ENCODE measurements around the gene LILRA5. TPM values are rescaled to one million over a fixed set of nuclear protein-coding genes. Genes with fewer than 3 reads are reported as not detected.

Gene LILRA5
- total and polyA plus RNA-seq, 2 of the 8 experiments (the other 6 are each of a cell fraction or from before 2014, with no cell fraction given) = not detected

DNA sequence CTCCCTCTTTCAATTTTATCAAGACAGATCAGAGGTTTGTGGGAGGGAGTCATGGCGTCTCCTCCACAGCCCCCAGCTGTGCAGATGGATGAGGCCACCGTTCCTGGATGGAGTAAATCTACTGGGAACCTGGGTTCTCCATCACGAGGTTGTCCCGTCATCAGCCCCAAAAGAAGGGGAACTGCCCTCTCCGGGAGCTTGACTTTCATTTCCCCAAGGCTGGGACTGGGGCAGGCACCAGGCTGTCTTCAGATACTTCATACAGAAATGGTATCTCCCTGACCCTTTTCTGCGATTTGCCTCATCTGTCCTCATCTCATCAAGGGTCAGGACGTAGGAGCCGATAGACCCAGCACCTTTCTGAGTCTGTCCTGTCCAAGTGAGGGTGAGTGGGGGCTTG is 41.9 kb downstream of the LILRA5 start:
- H3K9ac ChIP-seq (replicated peaks in 1 of 4; ENCODE audit: extremely low read depth in 1 of 4, low read depth in 3 of 4, low read length in 3 of 4) = no peak overlapping the region
- H2BK12ac ChIP-seq (ENCODE audit: low read depth, low read length) = no peak overlapping the region
- H2AFZ ChIP-seq (ENCODE audit: low read length) = no peak overlapping the region
- no peak overlapping the region for H2BK120ac ChIP-seq (replicated peaks; ENCODE audit: low read depth, low read length)
- no peak overlapping the region for H3K56ac ChIP-seq (replicated peaks; ENCODE audit: insufficient read length, low read depth, low read length)
- no peak overlapping the region for H3K4me2 ChIP-seq (ENCODE audit: insufficient read depth in 1 of 2, low read depth in 2 of 2, low read length in 2 of 2)
- H3K36me3 ChIP-seq (ENCODE audit: control insufficient read depth in 2 of 4, insufficient read depth in 4 of 4, low read length in 3 of 4) = no peaks in the 10 kb centered on the region
- no peak overlapping the region for H2BK15ac ChIP-seq (ENCODE audit: low read length)
- no peaks in the 10 kb centered on the region for H3K27me3 ChIP-seq (replicated peaks in 1 of 4; ENCODE audit: control insufficient read depth in 3 of 4, extremely low read depth in 1 of 4, insufficient read depth in 3 of 4, low read length in 3 of 4)
- no peak overlapping the region for H2AK5ac ChIP-seq (ENCODE audit: low read depth, low read length)
- H3K4me3 ChIP-seq (ENCODE audit: extremely low read depth in 1 of 4, insufficient read depth in 2 of 4, low read depth in 3 of 4, low read length in 4 of 4) = no peak overlapping the region
- H3K27ac ChIP-seq (ENCODE audit: low read depth, low read length) = no peak overlapping the region
- H3K79me1 ChIP-seq (ENCODE audit: low read depth, low read length) = no peaks in the 10 kb centered on the region
- H3K23ac ChIP-seq (ENCODE audit: insufficient read length) = no peak overlapping the region
- no peak overlapping the region for H2BK5ac ChIP-seq (ENCODE audit: low read depth, low read length)
- peak in 1 of 2 experiments; percentile 8 for DNase-seq (ENCODE audit: low read depth in 1 of 2, low spot score in 2 of 2)
- 88% methylated on average over 8 of the region's 8 CpGs; no CpG with 5 or more reads in 1 of the 2 experiments for WGBS, 2 experiments (ENCODE audit: extremely low coverage in 1 of 2, insufficient coverage in 1 of 2, insufficient read length in 1 of 2, insufficient replicate concordance in 2 of 2, low coverage in 1 of 2, low lambda C conversion rate in 2 of 2, missing lambda C conversion rate in 1 of 2)
- peaks cover 0 to 2% (median 0%) of the 10 kb centered on the region in 4 experiments; a peak in 2 of 7 replicates for H3K4me1 ChIP-seq (replicated peaks in 1 of 4; ENCODE audit: control insufficient read depth in 3 of 4, insufficient read depth in 4 of 4, low read length in 3 of 4)
- no peaks in the 10 kb centered on the region for H4K20me1 ChIP-seq (replicated peaks in 1 of 2; ENCODE audit: control insufficient read depth in 1 of 2, insufficient read depth in 2 of 2, low read length in 2 of 2)
- CTCF ChIA-PET (ENCODE audit: partially characterized antibody) = interaction anchor here (1.6 kb wide), 1 partner anchor 13 kb away, joined by 5 read pairs; no protein-coding TSS in a partner anchor
- POLR2A ChIA-PET (ENCODE audit: partially characterized antibody) = no interaction called here
- H4K5ac ChIP-seq (ENCODE audit: insufficient read length, low read depth, low read length) = no peak overlapping the region
- no peak overlapping the region for H3K18ac ChIP-seq (ENCODE audit: extremely low read depth, low read length)
- FAIRE-seq = no peak
- no peak overlapping the region for H3K4ac ChIP-seq (replicated peaks; ENCODE audit: insufficient read length, low read depth, low read length)
- H3K23me2 ChIP-seq (ENCODE audit: low read depth, low read length) = no peaks in the 10 kb centered on the region; the same call in 1 of the 2 replicates
- H3K14ac ChIP-seq (ENCODE audit: insufficient read length) = no peak overlapping the region
- no peak overlapping the region for H2BK20ac ChIP-seq (ENCODE audit: low read length)
- no peak overlapping the region for H4K91ac ChIP-seq (replicated peaks; ENCODE audit: insufficient read length, low read length)
- H4K8ac ChIP-seq (ENCODE audit: extremely low read depth, insufficient read depth, low read length) = no peak overlapping the region
- H3K79me2 ChIP-seq (ENCODE audit: control insufficient read depth in 1 of 2, insufficient read depth in 2 of 2, low read length in 2 of 2) = no peaks in the 10 kb centered on the region
- H3K9me3 ChIP-seq (ENCODE audit: insufficient read depth in 2 of 2, low read depth in 1 of 2, low read length in 1 of 2) = no peaks in the 10 kb centered on the region
- TF ChIP-seq CREB1 (IDR thresholded peaks at IDR 0.05) = no peak
- TF ChIP-seq EZH2 (IDR thresholded peaks at IDR 0.05; ENCODE audit: low read depth, low read length, severe bottlenecking) = no peak
- no peak for TF ChIP-seq TBP (IDR thresholded peaks at IDR 0.05; ENCODE audit: low read depth, low read length)
- no peak for TF ChIP-seq GABPA (IDR thresholded peaks at IDR 0.05; ENCODE audit: borderline replicate concordance, insufficient read depth, low read length)
- TF ChIP-seq CBX8 (IDR thresholded peaks at IDR 0.05; ENCODE audit: borderline replicate concordance, low read depth, low read length) = no peak
- TF ChIP-seq SUZ12 (IDR thresholded peaks at IDR 0.05; ENCODE audit: low read length) = no peak
- TF ChIP-seq SIRT6 (IDR thresholded peaks at IDR 0.05; ENCODE audit: low read length) = no peak

Measured in H1 (cell line).